Skeletal muscle satellite cell (primary cell): ENCODE results near the gene B3GAT1.

ENCODE experiments used
- H3K27me3 ChIP-seq: 2 replicates; pipeline ENCODE4 v1.7.0; 2013; ENCODE audit warnings: low read length; ENCODE audit not compliant: control insufficient read depth, insufficient read depth
- H3K36me3 ChIP-seq: 2 replicates; pipeline ENCODE4 v1.7.0; 2013; ENCODE audit warnings: mild to moderate bottlenecking, control low read depth, low read length; ENCODE audit not compliant: insufficient read depth
- H3K4me1 ChIP-seq: 2 replicates; pipeline ENCODE4 v1.7.0; 2013; ENCODE audit warnings: low read length; ENCODE audit not compliant: control insufficient read depth, insufficient read depth
- H3K4me2 ChIP-seq: 2 replicates; pipeline ENCODE4 v1.7.0; 2013; ENCODE audit warnings: mild to moderate bottlenecking, low read length
- H3K4me3 ChIP-seq: 2 replicates; pipeline ENCODE4 v1.7.0; 2013; ENCODE audit warnings: low read length
- H3K9ac ChIP-seq: 2 replicates; pipeline ENCODE4 v1.7.0; 2013; ENCODE audit warnings: mild to moderate bottlenecking, low read depth, low read length, moderate library complexity
- H3K9me3 ChIP-seq: replicated peaks from 2 replicates; pipeline ENCODE4 v1.7.0; 2013; ENCODE audit warnings: mild to moderate bottlenecking, control low read depth, low read length

The B3GAT1 gene

GRCh38 chr11:134356656-134357544 is 55.1 kb downstream of the B3GAT1 start:
- Histone ChIP-seq H3K9ac (no peak overlapping the region), H3K4me3 (no peak overlapping the region), H3K9me3 (peaks cover 7% of the 10 kb centered on the region), H3K4me1 (no peaks in the 10 kb centered on the region), H3K27me3 (no peaks in the 10 kb centered on the region), H3K4me2 (no peak overlapping the region), H3K36me3 (no peaks in the 10 kb centered on the region)

- no peaks in the 10 kb centered on the region for H3K4me1 ChIP-seq
- H3K27me3 ChIP-seq = no peaks in the 10 kb centered on the region
- H3K9ac ChIP-seq = no peak overlapping the region
- H3K4me2 ChIP-seq = no peak overlapping the region
- H3K36me3 ChIP-seq = no peaks in the 10 kb centered on the region
- H3K9me3 ChIP-seq = peaks cover 7% of the 10 kb centered on the region
- H3K4me3 ChIP-seq = no peak overlapping the region
Observed at GRCh38 chr11:134355656-134356055, 56.4 kb downstream of the B3GAT1 start.

- Histone ChIP-seq H3K36me3 (no peaks in the 10 kb centered on the region), H3K4me3 (no peak overlapping the region), H3K9ac (no peak overlapping the region), H3K27me3 (no peaks in the 10 kb centered on the region), H3K4me1 (no peaks in the 10 kb centered on the region), H3K9me3 (peaks cover 7% of the 10 kb centered on the region), H3K4me2 (no peak overlapping the region)
Observed at GRCh38 chr11:134355136-134355535, 56.9 kb downstream of the B3GAT1 start.

GRCh38 chr11:134352111-134352510 is 59.9 kb downstream of the B3GAT1 start:
- Histone ChIP-seq H3K36me3 (no peaks in the 10 kb centered on the region), H3K4me3 (no peak overlapping the region), H3K4me2 (no peak overlapping the region), H3K9ac (no peak overlapping the region), H3K4me1 (no peaks in the 10 kb centered on the region), H3K9me3 (peaks cover 2% of the 10 kb centered on the region), H3K27me3 (no peaks in the 10 kb centered on the region)

GRCh38 chr11:134350381-134350780 is 61.7 kb downstream of the B3GAT1 start:
- no peak overlapping the region for H3K4me3 ChIP-seq
- H3K4me2 ChIP-seq = no peak overlapping the region
- no peaks in the 10 kb centered on the region for H3K36me3 ChIP-seq
- H3K9me3 ChIP-seq = no peaks in the 10 kb centered on the region
- no peak overlapping the region for H3K9ac ChIP-seq
- no peaks in the 10 kb centered on the region for H3K4me1 ChIP-seq
- H3K27me3 ChIP-seq = no peaks in the 10 kb centered on the region

GRCh38 chr11:134349802-134350355 is 62.2 kb downstream of the B3GAT1 start:
- Histone ChIP-seq H3K4me1 (no peaks in the 10 kb centered on the region), H3K4me2 (no peak overlapping the region), H3K9ac (no peak overlapping the region), H3K36me3 (no peaks in the 10 kb centered on the region), H3K27me3 (no peaks in the 10 kb centered on the region), H3K4me3 (no peak overlapping the region), H3K9me3 (no peaks in the 10 kb centered on the region)

- Histone ChIP-seq H3K27me3 (no peaks in the 10 kb centered on the region), H3K36me3 (no peaks in the 10 kb centered on the region), H3K4me3 (no peak overlapping the region), H3K9ac (no peak overlapping the region), H3K4me2 (no peak overlapping the region), H3K4me1 (no peaks in the 10 kb centered on the region), H3K9me3 (no peaks in the 10 kb centered on the region)
Observed at GRCh38 chr11:134349109-134349801, 62.8 kb downstream of the B3GAT1 start.

- Histone ChIP-seq H3K36me3 (no peaks in the 10 kb centered on the region), H3K27me3 (no peaks in the 10 kb centered on the region), H3K4me2 (no peak overlapping the region), H3K9ac (no peak overlapping the region), H3K4me1 (no peaks in the 10 kb centered on the region), H3K4me3 (no peak overlapping the region), H3K9me3 (no peaks in the 10 kb centered on the region)
Observed at GRCh38 chr11:134347441-134347840, 64.6 kb downstream of the B3GAT1 start.

GRCh38 chr11:134346976-134347350 is 65.1 kb downstream of the B3GAT1 start:
- Histone ChIP-seq H3K9me3 (no peaks in the 10 kb centered on the region), H3K4me3 (no peak overlapping the region), H3K4me1 (no peaks in the 10 kb centered on the region), H3K9ac (no peak overlapping the region), H3K4me2 (no peak overlapping the region), H3K27me3 (no peaks in the 10 kb centered on the region), H3K36me3 (no peaks in the 10 kb centered on the region)

- H3K9ac ChIP-seq = no peak overlapping the region
- H3K4me1 ChIP-seq = no peaks in the 10 kb centered on the region
- H3K4me3 ChIP-seq = no peak overlapping the region
- H3K27me3 ChIP-seq = no peaks in the 10 kb centered on the region
- no peaks in the 10 kb centered on the region for H3K36me3 ChIP-seq
- no peaks in the 10 kb centered on the region for H3K9me3 ChIP-seq
- H3K4me2 ChIP-seq = no peak overlapping the region
Observed at GRCh38 chr11:134346101-134346975, 65.7 kb downstream of the B3GAT1 start.

GRCh38 chr11:134345237-134345550 is 66.8 kb downstream of the B3GAT1 start:
- no peaks in the 10 kb centered on the region for H3K36me3 ChIP-seq
- H3K9ac ChIP-seq = no peak overlapping the region
- H3K9me3 ChIP-seq = no peaks in the 10 kb centered on the region
- no peaks in the 10 kb centered on the region for H3K4me1 ChIP-seq
- no peak overlapping the region for H3K4me3 ChIP-seq
- no peaks in the 10 kb centered on the region for H3K27me3 ChIP-seq
- H3K4me2 ChIP-seq = no peak overlapping the region
